GM10847 (cell line): ENCODE measurements around the gene COL18A1.

ENCODE experiments used
- POLR2A ChIP-seq: IDR thresholded peaks from 2 replicates; pipeline ENCODE4 v1.6.1; 2011; ENCODE audit not compliant: insufficient read length; ENCODE audit errors: extremely low read depth

The COL18A1 gene

GRCh38 chr21:45430521-45431501 is 25.8 kb downstream of the COL18A1 start:
- no peak for TF ChIP-seq POLR2A

GRCh38 chr21:45431781-45432572 is 27.0 kb downstream of the COL18A1 start:
- no peak for TF ChIP-seq POLR2A

GRCh38 chr21:45432575-45433255 is 27.8 kb downstream of the COL18A1 start:
- TF ChIP-seq POLR2A, result no peak

- TF ChIP-seq POLR2A, result no peak
Observed at GRCh38 chr21:45433301-45433700, 28.3 kb downstream of the COL18A1 start.

GRCh38 chr21:45433911-45434644 is 29.1 kb downstream of the COL18A1 start:
- TF ChIP-seq POLR2A, result no peak

GRCh38 chr21:45434645-45435217 is 29.8 kb downstream of the COL18A1 start:
- no peak for TF ChIP-seq POLR2A

- TF ChIP-seq POLR2A, result no peak
Observed at GRCh38 chr21:45435405-45435981, 30.5 kb downstream of the COL18A1 start.

GRCh38 chr21:45436351-45437065 is 31.5 kb downstream of the COL18A1 start:
- TF ChIP-seq POLR2A, result no peak

GRCh38 chr21:45438391-45439145 is 33.6 kb downstream of the COL18A1 start:
- no peak for TF ChIP-seq POLR2A

GRCh38 chr21:45439161-45439872 is 34.4 kb downstream of the COL18A1 start:
- TF ChIP-seq POLR2A, result no peak

- no peak for TF ChIP-seq POLR2A
Observed at GRCh38 chr21:45439901-45440461, 35.0 kb downstream of the COL18A1 start.

GRCh38 chr21:45440736-45441350 is 35.9 kb downstream of the COL18A1 start:
- TF ChIP-seq POLR2A, result no peak
